NCI-H128 (cell line): ENCODE data around the gene IDE.
"Not testable (repeated sequence)": the region's sequence is repeated elsewhere in the genome, so short reads cannot be mapped to it uniquely, and the experiment has no call there.

ENCODE experiments used
- DNase-seq: peaks from one replicate; lab custom pipeline; 2025; ENCODE audit not compliant: unreplicated experiment; lab: John Stamatoyannopoulos, UW

IDE gene

GRCh38 chr10:92492748-92493240 is 81.1 kb downstream of the IDE start:
- DNase-seq, result no peak

GRCh38 chr10:92490387-92490786 is 83.5 kb downstream of the IDE start:
- no peak for DNase-seq

- DNase-seq, result no peak
Observed at GRCh38 chr10:92486637-92487036, 87.3 kb downstream of the IDE start.

- DNase-seq, result no peak
Observed at GRCh38 chr10:92483539-92483938, 90.4 kb downstream of the IDE start.

GRCh38 chr10:92480413-92480812 is 93.5 kb downstream of the IDE start:
- no peak for DNase-seq

GRCh38 chr10:92479547-92479946 is 94.3 kb downstream of the IDE start:
- no peak for DNase-seq

- no peak for DNase-seq
Observed at GRCh38 chr10:92478536-92478935, 95.4 kb downstream of the IDE start.

GRCh38 chr10:92475357-92475868 is 98.5 kb downstream of the IDE start:
- DNase-seq, result no peak

- no peak for DNase-seq
Observed at GRCh38 chr10:92470026-92470425, 103.9 kb downstream of the IDE start.

- DNase-seq, result no peak
Observed at GRCh38 chr10:92464364-92464763, 109.5 kb downstream of the IDE start.

- DNase-seq, result no peak
Observed at GRCh38 chr10:92463582-92463981, 110.3 kb downstream of the IDE start.

- not testable (repeated sequence) for DNase-seq
Observed at GRCh38 chr10:92454955-92455354, 118.9 kb downstream of the IDE start.

GRCh38 chr10:92452313-92452712 is 121.6 kb downstream of the IDE start:
- DNase-seq, result no peak

GRCh38 chr10:92451431-92451830 is 122.5 kb downstream of the IDE start:
- DNase-seq, result no peak

- no peak for DNase-seq
Observed at GRCh38 chr10:92450896-92451295, 123.0 kb downstream of the IDE start.

GRCh38 chr10:92440578-92440977 is 133.3 kb downstream of the IDE start:
- DNase-seq, result no peak

- DNase-seq, result no peak
Observed at GRCh38 chr10:92438220-92438619, 135.7 kb downstream of the IDE start.

GRCh38 chr10:92436611-92437010 is 137.3 kb downstream of the IDE start:
- no peak for DNase-seq

- not testable (repeated sequence) for DNase-seq
Observed at GRCh38 chr10:92436065-92436464, 137.8 kb downstream of the IDE start.

GRCh38 chr10:92434385-92434784 is 139.5 kb downstream of the IDE start:
- no peak for DNase-seq

- no peak for DNase-seq
Observed at GRCh38 chr10:92432596-92432995, 141.3 kb downstream of the IDE start.

- no peak for DNase-seq
Observed at GRCh38 chr10:92430103-92430502, 143.8 kb downstream of the IDE start.

GRCh38 chr10:92421550-92421949 is 152.3 kb downstream of the IDE start:
- no peak for DNase-seq
